C4-2B (cell line): Measurements from ENCODE around the gene C14orf93.

ENCODE experiments used
- ZFX ChIP-seq: fragments of 450-650 bp; IDR thresholded peaks from 2 replicates; pipeline ENCODE4 v1.6.1; 2017
- TF ChIP-seq, protein P1 (sequence below): fragments of 450-650 bp; conservative IDR thresholded peaks from 2 replicates; pipeline ENCODE4 v1.5.1; 2017; ENCODE audit warnings: mild to moderate bottlenecking

GRCh38 chr14:23015618-23016017 is 5.7 kb upstream of the C14orf93 start:
- TF ChIP-seq, protein P1, sequence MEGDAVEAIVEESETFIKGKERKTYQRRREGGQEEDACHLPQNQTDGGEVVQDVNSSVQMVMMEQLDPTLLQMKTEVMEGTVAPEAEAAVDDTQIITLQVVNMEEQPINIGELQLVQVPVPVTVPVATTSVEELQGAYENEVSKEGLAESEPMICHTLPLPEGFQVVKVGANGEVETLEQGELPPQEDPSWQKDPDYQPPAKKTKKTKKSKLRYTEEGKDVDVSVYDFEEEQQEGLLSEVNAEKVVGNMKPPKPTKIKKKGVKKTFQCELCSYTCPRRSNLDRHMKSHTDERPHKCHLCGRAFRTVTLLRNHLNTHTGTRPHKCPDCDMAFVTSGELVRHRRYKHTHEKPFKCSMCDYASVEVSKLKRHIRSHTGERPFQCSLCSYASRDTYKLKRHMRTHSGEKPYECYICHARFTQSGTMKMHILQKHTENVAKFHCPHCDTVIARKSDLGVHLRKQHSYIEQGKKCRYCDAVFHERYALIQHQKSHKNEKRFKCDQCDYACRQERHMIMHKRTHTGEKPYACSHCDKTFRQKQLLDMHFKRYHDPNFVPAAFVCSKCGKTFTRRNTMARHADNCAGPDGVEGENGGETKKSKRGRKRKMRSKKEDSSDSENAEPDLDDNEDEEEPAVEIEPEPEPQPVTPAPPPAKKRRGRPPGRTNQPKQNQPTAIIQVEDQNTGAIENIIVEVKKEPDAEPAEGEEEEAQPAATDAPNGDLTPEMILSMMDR: no peak
- TF ChIP-seq ZFX: no peak
